HepG2 (cell line): ENCODE measurements around the gene LIMS2. TPM values are rescaled to one million over a fixed set of nuclear protein-coding genes. Genes with fewer than 3 reads are reported as not detected.

Experiments used
- ATAC-seq: fragments of 200-7000 bp; cut with Tn5 transposase; 3 replicates; pipeline ENCODE4 v1.9.1; 2020; ENCODE audit warnings: mild to moderate bottlenecking, moderate library complexity
- BruUV-seq: library from RNA; stranded (reverse); fragments of 400-500 nt; replicated peaks from 2 replicates; lab custom pipeline; 2021; lab: Mats Ljungman, UMichigan
- CTCF ChIA-PET: fragments of 300-600 bp; formaldehyde crosslinking; extraction: SDS; loops from one replicate; lab custom pipeline; 2021; ENCODE audit warnings: low total read pairs, inconsistent platforms, low intra/inter-chr PET ratio; lab: Yijun Ruan, JAX
- POLR2A ChIA-PET: fragments of 350-600 bp; sonication (Branson Sonifier 250); formaldehyde crosslinking; loops from one replicate; lab custom pipeline; 2020; ENCODE audit warnings: antibody characterized with exemption, inconsistent platforms; lab: Yijun Ruan, JAX
- DNase-seq: peaks from one replicate; pipeline ENCODE4 v3.0.0-alpha.2; 2015; ENCODE audit warnings: low spot score
- FAIRE-seq: peaks from 3 replicates; lab custom pipeline; 2011; peaks lifted over from hg19 to GRCh38; lab: Jason Lieb, UNC
- H2AFZ ChIP-seq: one replicate; pipeline ENCODE4 v1.6.1; 2011; ENCODE audit warnings: low read length, inconsistent platforms
- H3K27ac ChIP-seq: fragments of 300-600 bp; 3 replicates; pipeline ENCODE4 v1.8.0; 2011; ENCODE audit warnings: mixed run types, mild to moderate bottlenecking, mixed read lengths, low read length, inconsistent platforms; ENCODE audit not compliant: insufficient read depth; ENCODE audit errors: extremely low read length
- H3K27me3 ChIP-seq, 2 experiments: fragments of 200-600 bp in 1 of 2; 2 replicates in 1 of 2; 3 replicates in 1 of 2; pipeline versions ENCODE4 v1.6.0 to v1.8.0; 2011; ENCODE audit warnings: low read length in 2 of 2, mild to moderate bottlenecking in 2 of 2, moderate library complexity in 2 of 2, inconsistent platforms in 1 of 2; ENCODE audit not compliant: insufficient read depth in 2 of 2, control insufficient read depth in 1 of 2
- H3K36me3 ChIP-seq, 2 experiments: fragments of 200-600 bp in 1 of 2; replicated peaks in 1 of 2; 2 replicates in 1 of 2; 3 replicates in 1 of 2; pipeline versions ENCODE4 v1.5.1 to v1.8.0; 2011; ENCODE audit warnings: low read length in 2 of 2, inconsistent platforms in 1 of 2; ENCODE audit not compliant: insufficient read depth in 2 of 2, control insufficient read depth in 1 of 2
- H3K4me1 ChIP-seq: 2 replicates; pipeline ENCODE4 v1.5.1; 2012; ENCODE audit warnings: low read length, inconsistent platforms; ENCODE audit not compliant: insufficient read depth
- H3K4me2 ChIP-seq: 2 replicates; pipeline ENCODE4 v1.6.0; 2011; ENCODE audit warnings: low read depth, low read length, inconsistent platforms
- H3K4me3 ChIP-seq, 3 experiments: fragments of 200-600 bp in 1 of 3; sonication (generic), shearing (Covaris generic) in 1 of 3; replicated peaks in 1 of 3; 2 replicates each; pipeline ENCODE4 v1.5.1; 2011 to 2016; ENCODE audit warnings: low read length in 3 of 3, inconsistent platforms in 2 of 3, low read depth in 2 of 3, mild to moderate bottlenecking in 2 of 3, control low read depth in 1 of 3, mixed read lengths in 1 of 3; ENCODE audit not compliant: insufficient read depth in 1 of 3
- H3K79me2 ChIP-seq: one replicate; pipeline ENCODE4 v1.6.1; 2011; ENCODE audit warnings: low read length, inconsistent platforms; ENCODE audit not compliant: insufficient read depth
- H3K9ac ChIP-seq: 2 replicates; pipeline ENCODE4 v1.6.0; 2011; ENCODE audit warnings: mild to moderate bottlenecking, low read depth, low read length, inconsistent platforms; ENCODE audit not compliant: insufficient read depth
- H3K9me3 ChIP-seq: 2 replicates; pipeline ENCODE4 v1.5.1; 2012; ENCODE audit warnings: mild to moderate bottlenecking, low read length
- H4K20me1 ChIP-seq: 2 replicates; pipeline ENCODE4 v1.6.0; 2011; ENCODE audit warnings: inconsistent platforms, mild to moderate bottlenecking, low read length, moderate library complexity; ENCODE audit not compliant: insufficient read depth
- ARID4A ChIP-seq: sonication (generic); formaldehyde crosslinking; IDR thresholded peaks from 2 replicates; pipeline ENCODE4 v1.5.0; 2020; ENCODE audit warnings: mild to moderate bottlenecking, missing genetic modification reagents, borderline replicate concordance
- RAD21 ChIP-seq: fragments of 450-650 bp; formaldehyde crosslinking; IDR thresholded peaks from 2 replicates; pipeline ENCODE4 v1.5.0; 2020; ENCODE audit warnings: mild to moderate bottlenecking
- SRSF4 ChIP-seq: fragments of 200-400 bp; formaldehyde crosslinking; IDR thresholded peaks from one replicate; pipeline ENCODE4 v1.6.1; 2018; ENCODE audit warnings: mild to moderate bottlenecking, low read depth, low read length, moderate library complexity; ENCODE audit not compliant: poor library complexity, severe bottlenecking
- ZNF646 ChIP-seq: sonication (generic); formaldehyde crosslinking; IDR thresholded peaks from 2 replicates; pipeline ENCODE4 v1.9.0; 2021; ENCODE audit warnings: mild to moderate bottlenecking, missing genetic modification reagents
- ZNF749 ChIP-seq: sonication (generic); formaldehyde crosslinking; IDR thresholded peaks from 2 replicates; pipeline ENCODE4 v1.8.0; 2022; ENCODE audit warnings: mild to moderate bottlenecking, missing genetic modification reagents, moderate library complexity, borderline replicate concordance
- ZNF850 ChIP-seq: sonication (generic); formaldehyde crosslinking; conservative IDR thresholded peaks from 2 replicates; pipeline ENCODE4 v1.9.0; 2021; ENCODE audit warnings: mild to moderate bottlenecking, missing genetic modification reagents
- ZSCAN12 ChIP-seq: sonication (generic); formaldehyde crosslinking; IDR thresholded peaks from 2 replicates; pipeline ENCODE4 v1.9.0; 2021; ENCODE audit warnings: mild to moderate bottlenecking, missing genetic modification reagents
- WGBS: methylation state at CpG from one replicate; pipeline ENCODE4 v1.1.6; 2017; ENCODE audit warnings: low lambda C conversion rate; 5-methylcytosine and 5-hydroxymethylcytosine counted together
- in situ Hi-C: cut with HindIII; loops from 2 replicates; pipeline ENCODE4 v1.10.0; 2017; ENCODE audit warnings: low pct_unique_long_range_greater_than_20kb; ENCODE audit not compliant: extremely low pct_ligation_motif_present
- intact Hi-C: fragments of 100-400 bp; cut with micrococcal nuclease; formaldehyde crosslinking; loops from one replicate; pipeline ENCODE4 v1.10.0; 2022; ENCODE audit not compliant: unreplicated experiment
- polyA plus RNA-seq, 8 experiments: library from polyadenylated mRNA; depleted of rRNA in 3 of 8; stranded (reverse) in 7 of 8; unstranded in 1 of 8; fragments of >200 nt; fragmentation: Illumina TruSeq in 4 of 8; extraction: Trizol in 4 of 8; gene quantifications; 2 replicates each; pipeline versions ENCODE4 v1.2.1 to v1.2.3, GENCODE V29; 2011 to 2016; ENCODE audit warnings: low read depth in 4 of 8, missing spikeins in 1 of 8, mixed read lengths in 1 of 8; ENCODE audit not compliant: insufficient read depth in 1 of 8
- total RNA-seq, 5 experiments: library from RNA; depleted of rRNA; stranded (reverse); fragments of >200 nt; fragmentation: Illumina TruSeq; extraction: Trizol; gene quantifications; 2 replicates each; pipeline ENCODE4 v1.2.3, GENCODE V29; 2016; ENCODE audit warnings: low read depth in 1 of 5

Gene LIMS2
- total and polyA plus RNA-seq, 2 of the 13 experiments (the other 11 are each of a cell fraction or from before 2014, with no cell fraction given) = 1.0 to 1.9 TPM

GRCh38 chr2:127674241-127675209 is 805 bp downstream of the LIMS2 start (continued):
- TF ChIP-seq ARID4A (CRISPR knock-in tag) = peak; percentile 63; the same call in 1 of the 2 replicates
- TF ChIP-seq, all 625 proteins: peak for 77

GRCh38 chr2:127673291-127674069 is 1.9 kb downstream of the LIMS2 start:
- BruUV-seq = no TSS peak
- WGBS = 60% methylated on average over 17 of the region's 17 CpGs
- Histone ChIP-seq H3K4me1 (peaks cover 27% of the 10 kb centered on the region), H3K79me2 (no peaks in the 10 kb centered on the region), H2AFZ (no peak overlapping the region), H3K27me3 (peaks cover 16 to 65% of the 10 kb centered on the region in 2 experiments), H3K9me3 (no peaks in the 10 kb centered on the region), H4K20me1 (no peaks in the 10 kb centered on the region; the same call in 1 of the 2 replicates), H3K4me3 (no peak overlapping the region), H3K9ac (no peak overlapping the region), H3K27ac (no peak overlapping the region), H3K4me2 (no peak overlapping the region), H3K36me3 (no peaks in the 10 kb centered on the region)
- ChIA-PET CTCF (no interaction called here), POLR2A (no interaction called here)
- FAIRE-seq = no peak
- intact Hi-C loops (no loop called here), in situ Hi-C loops (no loop called here)
- peak; percentile 7 for ATAC-seq
- DNase-seq = no peak
- TF ChIP-seq ZNF850 (CRISPR knock-in tag) = no peak
- no peak; the same call in 1 of the 2 replicates for TF ChIP-seq ZNF646
- no peak for TF ChIP-seq ZNF749 (CRISPR knock-in tag)
- no peak for TF ChIP-seq RAD21
- no peak for TF ChIP-seq SRSF4
- no peak for TF ChIP-seq ZSCAN12
